HG03135 (cell line): Measurements from ENCODE around the gene STPG4.
"Not testable (repeated sequence)": the region's sequence is repeated elsewhere in the genome, so short reads cannot be mapped to it uniquely, and the experiment has no call there.

Source experiments
- ATAC-seq: cut with Tn5 transposase; IDR thresholded peaks from one replicate; pipeline ENCODE4 v1.9.1; 2021; ENCODE audit warnings: mild to moderate bottlenecking, moderate library complexity; ENCODE audit not compliant: unreplicated experiment

STPG4 gene

DNA sequence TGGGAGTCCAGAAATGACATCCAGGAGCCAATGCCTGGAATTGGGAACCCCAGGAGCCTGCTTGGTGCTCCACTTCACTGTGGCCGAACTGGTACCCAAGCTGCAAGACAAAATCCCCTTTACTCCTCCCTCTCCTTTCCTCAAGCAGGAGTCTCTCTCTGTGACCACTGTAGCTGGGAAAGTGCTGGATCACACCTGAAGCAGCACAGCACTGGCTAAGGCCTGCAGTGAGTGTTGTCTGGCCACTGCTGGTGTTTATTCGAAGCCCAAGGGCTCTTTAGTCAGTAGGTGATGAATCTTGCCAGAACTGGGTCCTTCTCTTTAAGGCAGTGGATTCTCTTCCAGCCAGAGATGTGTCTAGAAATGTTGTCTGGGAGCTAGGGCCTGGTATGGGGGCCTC, 26.4 kb downstream of the STPG4 start:
- ATAC-seq: no peak

DNA sequence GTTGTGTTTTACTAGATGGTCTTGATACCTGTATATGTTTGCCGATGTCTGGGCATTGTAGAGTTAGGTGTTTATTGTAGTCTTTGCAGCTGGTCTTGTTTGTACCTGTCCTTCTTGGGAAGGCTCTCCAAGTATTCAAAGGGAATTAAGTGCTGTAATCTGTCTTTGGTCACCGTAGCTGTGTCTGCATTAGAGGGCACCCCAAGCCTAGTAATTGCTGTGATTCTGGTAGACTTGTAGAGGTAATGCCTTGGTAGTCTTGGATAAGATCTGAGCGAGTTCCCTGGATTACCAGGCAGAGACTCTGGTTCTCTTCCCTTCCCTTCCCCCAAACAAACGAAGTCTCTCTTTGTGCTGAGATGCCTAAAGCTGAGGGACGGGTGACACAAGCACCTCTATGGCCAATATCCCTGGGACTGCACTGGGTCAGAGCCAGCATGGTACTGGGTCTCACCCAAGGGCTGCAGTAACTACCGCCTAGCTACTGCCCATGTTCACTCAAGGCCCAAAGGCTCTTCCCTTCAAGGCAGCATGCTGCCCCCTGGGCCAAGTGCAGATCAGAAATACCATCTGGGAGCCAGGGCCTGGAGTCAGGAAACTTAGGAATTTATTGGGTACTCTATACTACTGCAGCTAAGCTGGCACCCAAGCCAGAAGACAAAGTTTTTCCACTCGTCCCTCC, 27.1 kb downstream of the STPG4 start:
- ATAC-seq: no peak

DNA sequence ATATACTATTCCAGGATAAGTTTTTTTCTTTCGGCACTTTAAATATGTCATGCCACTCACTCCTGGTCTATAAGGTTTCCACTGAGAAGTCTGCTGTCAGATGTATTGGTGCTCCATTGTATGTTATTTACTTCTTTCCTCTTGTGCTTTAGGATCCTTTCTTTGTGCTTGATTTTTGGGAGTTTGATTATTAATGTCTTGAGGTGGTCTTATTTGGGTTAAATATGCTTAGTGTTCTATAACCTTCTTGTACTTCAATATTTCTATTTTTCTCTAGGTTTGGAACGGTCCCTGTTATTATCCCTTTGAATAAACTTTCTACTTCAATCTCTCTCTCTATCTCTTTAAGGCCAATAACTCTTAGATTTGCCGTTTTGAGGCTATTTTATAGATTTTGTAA, 28.3 kb downstream of the STPG4 start:
- no peak for ATAC-seq

- ATAC-seq: not testable (repeated sequence)
These were observed 30.4 kb downstream of the STPG4 start for GRCh38 chr2:47124740-47125139.

DNA sequence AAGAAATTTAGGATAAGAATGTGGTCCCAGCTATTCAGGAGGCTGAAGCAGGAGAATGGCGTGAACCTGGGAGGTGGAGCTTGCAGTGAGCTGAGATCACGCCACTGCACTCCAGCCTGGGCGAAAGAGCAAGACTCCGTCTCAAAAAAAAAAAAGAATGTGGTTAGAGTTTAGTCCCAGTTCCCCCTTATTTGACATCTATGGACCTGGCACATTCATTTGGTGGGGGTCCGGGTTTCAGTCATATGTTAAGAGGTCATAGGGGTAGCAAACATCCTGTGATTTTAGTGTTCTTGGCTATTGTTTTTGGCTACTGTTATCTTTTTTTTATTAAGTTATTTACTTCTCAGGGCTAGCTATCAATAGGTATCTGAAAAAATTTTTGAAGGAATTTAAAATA, 34.7 kb downstream of the STPG4 start:
- ATAC-seq: not testable (repeated sequence)

- no peak for ATAC-seq
These were observed 36.1 kb downstream of the STPG4 start for GRCh38 chr2:47119001-47119400.

GRCh38 chr2:47118581-47118980, 36.5 kb downstream of the STPG4 start:
- no peak for ATAC-seq

GRCh38 chr2:47112665-47113435, 42.3 kb downstream of the STPG4 start:
- ATAC-seq: no peak

DNA sequence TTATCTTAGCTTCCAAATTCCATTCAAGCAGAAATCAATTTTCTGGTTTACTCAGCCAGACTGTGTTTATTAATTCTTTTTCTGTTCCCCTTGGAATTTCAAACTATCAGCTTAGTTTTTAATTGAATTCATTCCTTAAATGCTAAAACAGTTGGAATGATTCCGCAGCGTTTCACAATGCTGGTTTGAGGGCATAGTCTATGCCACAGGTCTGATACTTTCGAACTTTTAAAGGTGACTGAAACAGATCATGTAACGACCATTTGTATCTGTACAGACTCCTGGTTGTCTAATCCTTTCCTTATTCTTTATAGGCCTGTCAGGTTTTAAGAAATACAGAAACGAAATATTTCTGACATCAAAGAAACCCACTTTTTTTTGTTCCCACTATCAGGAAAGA, 45.4 kb downstream of the STPG4 start:
- no peak for ATAC-seq

- no peak for ATAC-seq
These were observed 46.1 kb downstream of the STPG4 start for GRCh38 chr2:47109007-47109375.

GRCh38 chr2:47108267-47109006, 46.7 kb downstream of the STPG4 start:
- not testable (repeated sequence) for ATAC-seq

DNA sequence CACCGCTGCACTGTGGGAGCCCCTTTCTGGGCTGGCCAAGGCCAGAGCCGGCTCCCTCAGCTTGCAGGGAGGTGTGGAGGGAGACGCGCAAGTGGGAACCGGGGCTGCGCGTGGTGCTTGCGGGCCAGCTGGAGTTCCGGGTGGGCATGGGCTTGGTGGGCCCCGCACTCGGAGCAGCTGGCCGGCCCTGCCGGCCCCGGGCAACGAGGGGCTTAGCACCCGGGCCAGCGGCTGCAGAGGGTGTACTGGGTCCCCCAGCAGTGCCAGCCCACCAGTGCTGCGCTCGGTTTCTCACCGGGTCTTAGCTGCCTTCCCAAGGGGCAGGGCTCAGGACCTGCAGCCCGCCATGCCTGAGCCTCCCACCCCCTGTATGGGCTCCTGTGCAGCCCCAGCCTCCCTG, 47.9 kb downstream of the STPG4 start:
- ATAC-seq: not testable (repeated sequence)

- not testable (repeated sequence) for ATAC-seq
These were observed 48.9 kb downstream of the STPG4 start for GRCh38 chr2:47106231-47106630.

DNA sequence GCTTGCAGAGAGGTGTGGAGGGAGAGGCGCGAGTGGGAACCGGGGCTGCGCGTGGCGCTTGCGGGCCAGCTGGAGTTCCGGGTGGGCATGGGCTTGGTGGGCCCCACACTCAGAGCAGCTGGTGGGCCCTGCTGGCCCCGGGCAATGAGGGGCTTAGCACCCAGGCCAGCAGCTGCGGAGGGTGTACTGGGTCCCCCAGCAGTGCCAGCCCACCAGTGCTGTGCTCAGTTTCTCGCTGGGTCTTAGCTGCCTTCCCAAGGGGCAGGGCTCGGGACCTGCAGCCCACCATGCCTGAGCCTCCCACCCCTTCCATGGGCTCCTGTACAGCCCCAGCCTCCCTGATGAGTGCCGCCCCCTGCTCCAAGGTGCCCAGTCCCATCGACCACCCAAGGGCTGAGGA, 55.4 kb downstream of the STPG4 start:
- ATAC-seq: not testable (repeated sequence)

DNA sequence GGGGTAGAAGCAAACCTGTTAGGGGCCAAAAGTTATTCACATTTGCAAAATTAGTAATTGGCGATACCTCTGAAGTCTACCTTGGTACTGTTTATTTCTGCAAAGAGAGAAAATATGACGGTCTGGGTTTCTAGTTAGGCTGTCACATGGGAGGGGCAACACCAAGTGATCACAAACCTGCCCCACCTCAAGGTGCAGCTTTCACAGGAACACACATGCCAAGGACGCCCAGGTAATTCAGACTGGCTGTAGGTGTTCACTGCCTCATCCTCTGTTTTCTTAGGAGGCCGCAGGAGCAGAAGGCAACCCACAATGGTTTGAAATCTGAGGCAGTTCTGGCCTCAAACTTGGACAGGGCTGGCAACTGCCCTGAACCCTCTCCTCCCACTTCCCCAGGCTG, 56.2 kb downstream of the STPG4 start:
- ATAC-seq: no peak

DNA sequence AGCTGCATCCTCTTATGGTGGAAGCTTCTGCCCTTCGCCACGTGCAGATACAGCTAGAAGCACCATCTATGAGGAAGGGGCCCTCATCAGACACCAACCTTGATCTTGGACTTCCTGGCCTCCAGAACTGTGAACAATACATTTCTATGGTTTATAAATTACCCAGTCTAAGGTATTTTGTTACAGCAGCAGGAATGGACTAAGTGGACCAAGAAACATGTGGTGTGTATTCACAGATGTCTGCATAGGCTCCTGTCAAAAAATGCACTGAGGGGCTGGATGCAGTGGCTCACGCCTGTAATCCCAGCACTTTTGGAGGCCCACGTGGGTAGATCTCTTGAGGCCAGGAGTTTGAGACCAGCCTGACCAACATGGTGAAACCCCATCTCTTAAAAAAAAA, 57.5 kb downstream of the STPG4 start:
- ATAC-seq: no peak

- no peak for ATAC-seq
These were observed 58.7 kb downstream of the STPG4 start for GRCh38 chr2:47096451-47096850.

DNA sequence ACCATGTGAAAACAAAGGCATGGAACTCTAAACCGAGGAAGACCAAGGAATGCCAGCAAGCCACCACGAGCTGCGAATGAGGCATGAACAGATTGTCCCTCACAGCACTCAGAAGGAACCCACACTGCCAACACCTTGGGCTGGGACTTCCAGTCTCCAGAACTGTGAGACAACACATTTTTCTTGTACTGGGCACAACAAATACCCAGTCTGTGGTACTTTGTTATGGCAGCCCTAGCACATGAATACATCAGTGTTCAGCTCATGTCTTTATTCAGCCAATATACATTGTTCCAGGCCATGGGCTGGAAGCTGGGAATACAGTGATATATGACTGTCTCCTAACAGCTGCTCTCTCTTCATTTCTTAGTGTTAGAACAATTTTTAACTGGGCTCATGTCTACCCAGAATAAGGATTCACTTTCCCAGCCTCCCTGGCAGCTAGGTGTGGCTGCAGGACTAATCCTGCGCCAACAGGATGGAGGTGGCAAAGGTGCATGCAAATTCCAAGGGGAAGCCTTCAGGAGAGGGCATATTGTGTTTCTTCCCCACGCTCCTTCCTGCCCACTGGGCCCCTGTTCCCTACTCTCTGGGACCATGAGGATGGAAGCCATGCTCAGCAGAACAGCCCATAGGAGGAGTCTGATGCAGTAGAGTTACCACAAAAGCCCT, 59.6 kb downstream of the STPG4 start:
- ATAC-seq: no peak

- ATAC-seq: no peak
These were observed 60.5 kb downstream of the STPG4 start for GRCh38 chr2:47094511-47095142.

- no peak for ATAC-seq
These were observed 61.5 kb downstream of the STPG4 start for GRCh38 chr2:47093626-47094025.

- no peak for ATAC-seq
These were observed 62.6 kb downstream of the STPG4 start for GRCh38 chr2:47092465-47092864.
